ENCODE data around the gene RFC2.

Gene RFC2

GRCh38 chr7:74230446-74231231 is 23.6 kb downstream of the RFC2 start:
- Histone ChIP-seq H3F3A (ENCODE audit: control insufficient read depth, insufficient read depth) (peaks cover 63% of the 10 kb centered on the region), H3K9me2 (replicated peaks; ENCODE audit: control insufficient read depth, low read length) (no peaks in the 10 kb centered on the region), H3K36me3 (ENCODE audit: control insufficient read depth, low read length) (peaks cover 86% of the 10 kb centered on the region), H3K4me2 (ENCODE audit: low read length) (peak overlapping the region; percentile 46), H3K9me3 (ENCODE audit: control insufficient read depth, insufficient read depth, low read length) (no peaks in the 10 kb centered on the region), H3K27me3 (ENCODE audit: control insufficient read depth, low read length) (no peaks in the 10 kb centered on the region), H4K20me1 (ENCODE audit: control insufficient read depth, insufficient read depth, low read depth, low read length) (peaks cover 8% of the 10 kb centered on the region; the same call in 1 of the 2 replicates), H3K79me2 (ENCODE audit: control insufficient read depth, low read length) (peaks cover 23% of the 10 kb centered on the region; the same call in 1 of the 2 replicates), H3K4me3 (ENCODE audit: low read length) (peak overlapping the region; percentile 21), H3K4me1 (ENCODE audit: control insufficient read depth, low read length) (peaks cover 71% of the 10 kb centered on the region), H3K27ac (ENCODE audit: low read depth, low read length) (peak overlapping the region; percentile 83)
- TF ChIP-seq CTCF (IDR thresholded peaks at IDR 0.05; ENCODE audit: low read depth, low read length, poor library complexity, severe bottlenecking): no peak
- no peak for TF ChIP-seq EZH2phosphoT487 (IDR thresholded peaks at IDR 0.05; ENCODE audit: borderline replicate concordance, low read length)

- Histone ChIP-seq H4K20me1 (ENCODE audit: control insufficient read depth, insufficient read depth, low read depth, low read length) (peaks cover 4% of the 10 kb centered on the region; the same call in 1 of the 2 replicates), H3K36me3 (ENCODE audit: control insufficient read depth, low read length) (peaks cover 87% of the 10 kb centered on the region), H3F3A (ENCODE audit: control insufficient read depth, insufficient read depth) (peaks cover 52% of the 10 kb centered on the region), H3K79me2 (ENCODE audit: control insufficient read depth, low read length) (peaks cover 14% of the 10 kb centered on the region; the same call in 1 of the 2 replicates), H3K9me3 (ENCODE audit: control insufficient read depth, insufficient read depth, low read length) (no peaks in the 10 kb centered on the region), H3K27me3 (ENCODE audit: control insufficient read depth, low read length) (no peaks in the 10 kb centered on the region), H3K4me3 (ENCODE audit: low read length) (no peak overlapping the region), H3K4me2 (ENCODE audit: low read length) (peak overlapping the region; percentile 46), H3K27ac (ENCODE audit: low read depth, low read length) (peak overlapping the region; percentile 83), H3K4me1 (ENCODE audit: control insufficient read depth, low read length) (peaks cover 57% of the 10 kb centered on the region), H3K9me2 (replicated peaks; ENCODE audit: control insufficient read depth, low read length) (no peaks in the 10 kb centered on the region)
- TF ChIP-seq CTCF (IDR thresholded peaks at IDR 0.05; ENCODE audit: low read depth, low read length, poor library complexity, severe bottlenecking) (no peak), EZH2phosphoT487 (IDR thresholded peaks at IDR 0.05; ENCODE audit: borderline replicate concordance, low read length) (no peak)
Measured at GRCh38 chr7:74228951-74229900, 25.0 kb downstream of the RFC2 start.

GRCh38 chr7:74226633-74227032 is 27.6 kb downstream of the RFC2 start:
- no peaks in the 10 kb centered on the region for H4K20me1 ChIP-seq (ENCODE audit: control insufficient read depth, insufficient read depth, low read depth, low read length)
- no peaks in the 10 kb centered on the region for H3K9me2 ChIP-seq (replicated peaks; ENCODE audit: control insufficient read depth, low read length)
- peaks cover 77% of the 10 kb centered on the region for H3K36me3 ChIP-seq (ENCODE audit: control insufficient read depth, low read length)
- peaks cover 34% of the 10 kb centered on the region for H3F3A ChIP-seq (ENCODE audit: control insufficient read depth, insufficient read depth)
- TF ChIP-seq EZH2phosphoT487 (IDR thresholded peaks at IDR 0.05; ENCODE audit: borderline replicate concordance, low read length): no peak
- TF ChIP-seq CTCF (IDR thresholded peaks at IDR 0.05; ENCODE audit: low read depth, low read length, poor library complexity, severe bottlenecking): no peak
- H3K4me3 ChIP-seq (ENCODE audit: low read length): no peak overlapping the region
- peaks cover 7% of the 10 kb centered on the region; the same call in 1 of the 2 replicates for H3K79me2 ChIP-seq (ENCODE audit: control insufficient read depth, low read length)
- no peaks in the 10 kb centered on the region for H3K9me3 ChIP-seq (ENCODE audit: control insufficient read depth, insufficient read depth, low read length)
- H3K27me3 ChIP-seq (ENCODE audit: control insufficient read depth, low read length): no peaks in the 10 kb centered on the region
- H3K4me1 ChIP-seq (ENCODE audit: control insufficient read depth, low read length): peaks cover 54% of the 10 kb centered on the region
- peak overlapping the region; percentile 9; the same call in 1 of the 2 replicates for H3K27ac ChIP-seq (ENCODE audit: low read depth, low read length)
- no peak overlapping the region for H3K4me2 ChIP-seq (ENCODE audit: low read length)
